ENCODE measurements around the gene ARHGEF10L.

Gene ARHGEF10L

DNA sequence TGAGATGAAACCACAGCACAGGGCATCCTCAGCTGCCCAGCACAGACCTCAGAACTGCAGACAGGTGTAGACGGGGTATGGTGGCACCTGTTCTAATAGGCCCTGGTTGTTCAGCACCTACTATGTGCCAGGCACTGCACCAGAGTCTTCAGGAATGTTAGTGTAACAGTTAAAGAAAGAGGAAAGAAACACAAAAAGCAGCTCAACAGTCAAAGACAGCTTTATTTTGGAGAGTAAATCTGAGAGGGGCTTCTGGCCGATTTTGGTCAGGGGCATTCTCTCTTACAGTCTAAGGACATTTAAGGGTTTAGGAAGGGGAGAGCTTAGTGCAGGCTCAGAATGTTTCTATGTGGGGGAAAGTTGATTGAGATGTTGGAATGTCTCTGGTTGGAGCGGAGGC is 170.5 kb downstream of the ARHGEF10L start:
- Histone ChIP-seq H3K9ac (ENCODE audit: low read length) (no peak overlapping the region), H3K4me3 (ENCODE audit: low read length) (no peak overlapping the region), H3K27ac (ENCODE audit: low read depth, low read length) (no peak overlapping the region), H3K27me3 (ENCODE audit: control insufficient read depth, insufficient read depth, low read length) (peaks cover 3% of the 10 kb centered on the region), H3K4me1 (ENCODE audit: control insufficient read depth, insufficient read depth, low read length) (no peaks in the 10 kb centered on the region), H3K36me3 (ENCODE audit: control insufficient read depth, insufficient read depth, low read length) (no peaks in the 10 kb centered on the region)

GRCh38 chr1:17710889-17711576 is 171.5 kb downstream of the ARHGEF10L start:
- H3K9ac ChIP-seq (ENCODE audit: low read length) = no peak overlapping the region
- H3K27ac ChIP-seq (ENCODE audit: low read depth, low read length) = no peak overlapping the region
- H3K27me3 ChIP-seq (ENCODE audit: control insufficient read depth, insufficient read depth, low read length) = peaks cover 3% of the 10 kb centered on the region
- H3K36me3 ChIP-seq (ENCODE audit: control insufficient read depth, insufficient read depth, low read length) = no peaks in the 10 kb centered on the region
- no peaks in the 10 kb centered on the region for H3K4me1 ChIP-seq (ENCODE audit: control insufficient read depth, insufficient read depth, low read length)
- H3K4me3 ChIP-seq (ENCODE audit: low read length) = no peak overlapping the region

GRCh38 chr1:17711577-17711910 is 172.0 kb downstream of the ARHGEF10L start:
- Histone ChIP-seq H3K27me3 (ENCODE audit: control insufficient read depth, insufficient read depth, low read length) (peaks cover 3% of the 10 kb centered on the region), H3K4me1 (ENCODE audit: control insufficient read depth, insufficient read depth, low read length) (no peaks in the 10 kb centered on the region), H3K4me3 (ENCODE audit: low read length) (no peak overlapping the region), H3K27ac (ENCODE audit: low read depth, low read length) (no peak overlapping the region), H3K9ac (ENCODE audit: low read length) (no peak overlapping the region), H3K36me3 (ENCODE audit: control insufficient read depth, insufficient read depth, low read length) (no peaks in the 10 kb centered on the region)

- Histone ChIP-seq H3K9ac (ENCODE audit: low read length) (no peak overlapping the region), H3K4me3 (ENCODE audit: low read length) (no peak overlapping the region), H3K27me3 (ENCODE audit: control insufficient read depth, insufficient read depth, low read length) (peaks cover 3% of the 10 kb centered on the region), H3K4me1 (ENCODE audit: control insufficient read depth, insufficient read depth, low read length) (no peaks in the 10 kb centered on the region), H3K36me3 (ENCODE audit: control insufficient read depth, insufficient read depth, low read length) (no peaks in the 10 kb centered on the region), H3K27ac (ENCODE audit: low read depth, low read length) (no peak overlapping the region)
Observed at GRCh38 chr1:17711941-17712340, 172.4 kb downstream of the ARHGEF10L start.

DNA sequence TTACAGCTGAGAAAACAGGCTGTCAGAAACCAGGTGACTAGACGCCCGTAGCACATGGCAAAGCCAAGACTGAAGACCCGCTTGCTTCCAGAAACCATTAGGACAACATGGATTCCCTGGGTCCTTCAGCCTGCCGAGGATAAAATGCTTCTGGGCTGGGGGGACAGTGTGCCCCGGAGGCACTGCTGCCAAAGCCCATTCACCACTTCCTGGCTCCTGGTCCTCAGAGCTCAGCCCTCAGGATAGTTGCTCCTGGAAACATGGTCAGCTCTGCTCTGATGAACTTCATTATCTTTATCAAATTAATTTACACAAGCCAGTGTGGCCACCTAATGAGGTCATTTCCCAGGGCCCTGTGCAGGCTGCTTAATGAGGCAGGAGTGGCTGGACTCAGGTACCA is 174.5 kb downstream of the ARHGEF10L start:
- Histone ChIP-seq H3K27ac (ENCODE audit: low read depth, low read length) (no peak overlapping the region), H3K4me3 (ENCODE audit: low read length) (no peak overlapping the region)

GRCh38 chr1:17717594-17718535 is 178.4 kb downstream of the ARHGEF10L start:
- H3K9ac ChIP-seq (ENCODE audit: low read length) = no peak overlapping the region
- H3K27ac ChIP-seq (ENCODE audit: low read depth, low read length) = no peak overlapping the region
- H3K4me3 ChIP-seq (ENCODE audit: low read length) = no peak overlapping the region
- no peaks in the 10 kb centered on the region for H3K36me3 ChIP-seq (ENCODE audit: control insufficient read depth, insufficient read depth, low read length)
- H3K27me3 ChIP-seq (ENCODE audit: control insufficient read depth, insufficient read depth, low read length) = no peaks in the 10 kb centered on the region
- no peaks in the 10 kb centered on the region for H3K4me1 ChIP-seq (ENCODE audit: control insufficient read depth, insufficient read depth, low read length)

More for the DNA sequence above, 174.5 kb downstream of the ARHGEF10L start:
- H3K27me3 ChIP-seq (ENCODE audit: control insufficient read depth, insufficient read depth, low read length) = no peaks in the 10 kb centered on the region
- no peaks in the 10 kb centered on the region for H3K4me1 ChIP-seq (ENCODE audit: control insufficient read depth, insufficient read depth, low read length)
- no peak overlapping the region for H3K9ac ChIP-seq (ENCODE audit: low read length)
- no peaks in the 10 kb centered on the region for H3K36me3 ChIP-seq (ENCODE audit: control insufficient read depth, insufficient read depth, low read length)

GRCh38 chr1:17719874-17720273 is 180.4 kb downstream of the ARHGEF10L start:
- no peaks in the 10 kb centered on the region for H3K4me1 ChIP-seq (ENCODE audit: control insufficient read depth, insufficient read depth, low read length)
- no peaks in the 10 kb centered on the region for H3K27me3 ChIP-seq (ENCODE audit: control insufficient read depth, insufficient read depth, low read length)
- H3K36me3 ChIP-seq (ENCODE audit: control insufficient read depth, insufficient read depth, low read length) = no peaks in the 10 kb centered on the region
- H3K9ac ChIP-seq (ENCODE audit: low read length) = no peak overlapping the region
- H3K27ac ChIP-seq (ENCODE audit: low read depth, low read length) = no peak overlapping the region
- H3K4me3 ChIP-seq (ENCODE audit: low read length) = no peak overlapping the region

DNA sequence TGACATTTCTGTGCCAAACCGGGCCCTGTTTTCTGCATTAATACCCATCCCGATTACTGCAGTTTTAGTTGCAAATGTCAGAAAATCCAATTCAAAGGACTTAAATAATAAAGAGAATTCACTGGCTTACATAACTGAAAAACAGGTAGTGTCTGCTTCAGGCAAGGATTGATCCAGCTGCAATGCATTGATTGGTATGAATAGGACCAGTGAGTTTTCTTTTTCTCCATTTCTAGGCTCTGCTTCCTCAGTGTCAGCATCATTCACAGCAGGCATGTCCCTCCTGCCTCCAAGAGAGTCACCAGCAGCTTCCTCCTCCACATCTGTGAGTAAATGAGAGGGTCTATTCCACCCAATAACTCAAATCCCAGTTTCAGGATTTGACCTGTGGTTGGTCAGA is 181.9 kb downstream of the ARHGEF10L start:
- Histone ChIP-seq H3K27me3 (ENCODE audit: control insufficient read depth, insufficient read depth, low read length) (no peaks in the 10 kb centered on the region), H3K27ac (ENCODE audit: low read depth, low read length) (no peak overlapping the region), H3K9ac (ENCODE audit: low read length) (no peak overlapping the region), H3K4me3 (ENCODE audit: low read length) (no peak overlapping the region), H3K4me1 (ENCODE audit: control insufficient read depth, insufficient read depth, low read length) (no peaks in the 10 kb centered on the region), H3K36me3 (ENCODE audit: control insufficient read depth, insufficient read depth, low read length) (no peaks in the 10 kb centered on the region)

GRCh38 chr1:17723684-17724083 is 184.2 kb downstream of the ARHGEF10L start:
- Histone ChIP-seq H3K27ac (ENCODE audit: low read depth, low read length) (no peak overlapping the region), H3K4me3 (ENCODE audit: low read length) (no peak overlapping the region), H3K4me1 (ENCODE audit: control insufficient read depth, insufficient read depth, low read length) (no peaks in the 10 kb centered on the region), H3K27me3 (ENCODE audit: control insufficient read depth, insufficient read depth, low read length) (no peaks in the 10 kb centered on the region), H3K36me3 (ENCODE audit: control insufficient read depth, insufficient read depth, low read length) (no peaks in the 10 kb centered on the region), H3K9ac (ENCODE audit: low read length) (no peak overlapping the region)

DNA sequence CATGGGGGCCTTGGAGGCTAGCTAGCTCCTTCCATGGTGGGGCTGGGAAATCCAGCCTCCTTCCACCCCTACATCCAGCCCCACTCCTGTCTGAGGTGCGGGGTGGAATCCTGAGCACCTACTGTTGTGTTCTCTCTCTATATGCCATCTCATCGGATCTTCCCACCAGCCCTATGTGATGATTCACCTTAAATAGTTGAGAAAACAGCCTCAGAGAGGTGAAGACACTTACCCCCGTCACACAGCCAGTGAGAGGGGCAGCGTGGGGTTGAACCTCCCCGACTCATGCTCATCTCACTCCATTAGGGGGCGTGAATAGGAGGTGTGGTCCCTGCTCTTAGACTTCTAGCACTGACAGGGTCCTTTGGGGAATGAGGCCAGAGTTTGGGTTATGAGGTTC is 184.7 kb downstream of the ARHGEF10L start:
- H3K36me3 ChIP-seq (ENCODE audit: control insufficient read depth, insufficient read depth, low read length) = no peaks in the 10 kb centered on the region
- no peak overlapping the region for H3K27ac ChIP-seq (ENCODE audit: low read depth, low read length)
- no peak overlapping the region for H3K4me3 ChIP-seq (ENCODE audit: low read length)
- H3K27me3 ChIP-seq (ENCODE audit: control insufficient read depth, insufficient read depth, low read length) = peaks cover 2% of the 10 kb centered on the region
- H3K9ac ChIP-seq (ENCODE audit: low read length) = no peak overlapping the region
- no peaks in the 10 kb centered on the region for H3K4me1 ChIP-seq (ENCODE audit: control insufficient read depth, insufficient read depth, low read length)

- H3K4me3 ChIP-seq (ENCODE audit: low read length) = no peak overlapping the region
- no peak overlapping the region for H3K9ac ChIP-seq (ENCODE audit: low read length)
- H3K36me3 ChIP-seq (ENCODE audit: control insufficient read depth, insufficient read depth, low read length) = no peaks in the 10 kb centered on the region
- H3K27ac ChIP-seq (ENCODE audit: low read depth, low read length) = no peak overlapping the region
- H3K4me1 ChIP-seq (ENCODE audit: control insufficient read depth, insufficient read depth, low read length) = no peaks in the 10 kb centered on the region
- peaks cover 2% of the 10 kb centered on the region for H3K27me3 ChIP-seq (ENCODE audit: control insufficient read depth, insufficient read depth, low read length)
Observed at GRCh38 chr1:17725084-17725719, 185.7 kb downstream of the ARHGEF10L start.

DNA sequence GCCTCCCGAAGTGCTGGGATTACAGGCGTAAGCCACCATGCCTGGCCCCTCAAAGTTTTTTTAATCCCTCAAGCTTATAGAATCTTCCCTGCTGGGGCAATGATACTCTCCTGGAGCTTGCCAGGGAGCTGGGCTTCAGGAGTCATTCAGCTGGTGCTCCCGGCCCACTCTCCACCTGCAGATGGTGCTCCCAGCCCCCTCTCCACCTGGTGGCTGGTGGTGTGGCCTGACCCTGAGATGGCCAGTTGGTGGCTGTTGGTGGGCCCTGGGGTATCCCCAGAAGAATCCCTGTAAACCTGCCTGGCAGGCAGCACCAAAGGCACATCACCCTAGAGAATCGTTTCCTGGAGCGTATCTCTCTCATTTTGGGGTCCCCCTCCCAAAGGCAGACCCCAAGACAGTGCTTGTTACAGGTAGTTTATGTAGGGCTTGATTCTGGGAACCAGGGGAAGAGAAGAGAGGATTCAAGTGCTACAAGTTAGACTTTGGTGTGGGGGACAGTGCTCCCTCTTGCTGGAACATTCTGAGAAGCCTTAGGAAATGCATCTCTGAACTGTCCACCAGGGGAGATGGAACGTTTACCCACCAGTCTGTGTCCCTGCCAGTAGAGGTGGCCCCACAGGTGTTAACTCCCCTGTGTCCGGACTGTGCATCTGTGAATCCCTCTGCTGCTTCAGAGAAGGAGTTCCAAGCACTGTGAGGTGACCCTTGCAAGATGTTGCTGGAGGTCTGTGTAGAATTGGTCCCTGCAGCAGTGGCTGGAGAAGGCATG is 186.5 kb downstream of the ARHGEF10L start:
- H3K27ac ChIP-seq (ENCODE audit: low read depth, low read length) = no peak overlapping the region
- H3K27me3 ChIP-seq (ENCODE audit: control insufficient read depth, insufficient read depth, low read length) = peaks cover 2% of the 10 kb centered on the region
- H3K36me3 ChIP-seq (ENCODE audit: control insufficient read depth, insufficient read depth, low read length) = no peaks in the 10 kb centered on the region
- no peak overlapping the region for H3K9ac ChIP-seq (ENCODE audit: low read length)
- no peak overlapping the region for H3K4me3 ChIP-seq (ENCODE audit: low read length)
- H3K4me1 ChIP-seq (ENCODE audit: control insufficient read depth, insufficient read depth, low read length) = no peaks in the 10 kb centered on the region
